ENCODE measurements around the gene SLC6A6.

- TF ChIP-seq TAF1 (IDR thresholded peaks at IDR 0.05; ENCODE audit: low read depth, low read length) (no peak), POLR2A (IDR thresholded peaks at IDR 0.05; ENCODE audit: low read depth, low read length) (no peak), POLR2AphosphoS5 (IDR thresholded peaks at IDR 0.05; ENCODE audit: low read depth, low read length) (no peak)
These were observed 12.5 kb downstream of the SLC6A6 start for GRCh38 chr3:14414846-14415464.
